ENCODE data around the gene TKT.
A peak's percentile ranks its signal among the peaks of the same experiment; 100 is the strongest.
"Not testable (repeated sequence)": the region's sequence is repeated elsewhere in the genome, so short reads cannot be mapped to it uniquely, and the experiment has no call there.

The TKT gene

GRCh38 chr3:53255775-53256703 is at the start of gene TKT:
Gene TKT, minus strand, starts transcription at chr3:53256022. Its CDS starts 80 bp downstream, at chr3:53255942.
- Histone ChIP-seq H3K36me3 (ENCODE audit: control insufficient read depth, insufficient read depth, low read length) (no peaks in the 10 kb centered on the region), H3K27me3 (ENCODE audit: control insufficient read depth, insufficient read depth, low read length) (no peaks in the 10 kb centered on the region), H3K27ac (ENCODE audit: low read depth, low read length) (peak within 1 kb of the TSS; percentile 86), H3K4me1 (ENCODE audit: control insufficient read depth, insufficient read depth, low read length) (peaks cover 7% of the 10 kb centered on the region), H3K9ac (ENCODE audit: low read length) (peak within 1 kb of the TSS; percentile 38), H3K4me3 (ENCODE audit: low read length) (peak within 1 kb of the TSS; percentile 73)

- H3K4me1 ChIP-seq (ENCODE audit: control insufficient read depth, insufficient read depth, low read length), result no peaks in the 10 kb centered on the region
- no peak overlapping the region for H3K9ac ChIP-seq (ENCODE audit: low read length)
- H3K27me3 ChIP-seq (ENCODE audit: control insufficient read depth, insufficient read depth, low read length), result no peaks in the 10 kb centered on the region
- H3K36me3 ChIP-seq (ENCODE audit: control insufficient read depth, insufficient read depth, low read length), result peaks cover 8% of the 10 kb centered on the region
- no peak overlapping the region for H3K4me3 ChIP-seq (ENCODE audit: low read length)
- H3K27ac ChIP-seq (ENCODE audit: low read depth, low read length), result no peak overlapping the region
These were observed 48.1 kb upstream of the TKT start for GRCh38 chr3:53303957-53304356.

GRCh38 chr3:53303549-53303948 is 47.7 kb upstream of the TKT start:
- H3K27ac ChIP-seq (ENCODE audit: low read depth, low read length), result no peak overlapping the region
- no peaks in the 10 kb centered on the region for H3K27me3 ChIP-seq (ENCODE audit: control insufficient read depth, insufficient read depth, low read length)
- H3K4me1 ChIP-seq (ENCODE audit: control insufficient read depth, insufficient read depth, low read length), result no peaks in the 10 kb centered on the region
- H3K4me3 ChIP-seq (ENCODE audit: low read length), result no peak overlapping the region
- peaks cover 5% of the 10 kb centered on the region for H3K36me3 ChIP-seq (ENCODE audit: control insufficient read depth, insufficient read depth, low read length)
- H3K9ac ChIP-seq (ENCODE audit: low read length), result no peak overlapping the region

GRCh38 chr3:53300826-53301225 is 45.0 kb upstream of the TKT start:
- no peak overlapping the region for H3K9ac ChIP-seq (ENCODE audit: low read length)
- peaks cover 5% of the 10 kb centered on the region for H3K36me3 ChIP-seq (ENCODE audit: control insufficient read depth, insufficient read depth, low read length)
- no peaks in the 10 kb centered on the region for H3K27me3 ChIP-seq (ENCODE audit: control insufficient read depth, insufficient read depth, low read length)
- no peak overlapping the region for H3K4me3 ChIP-seq (ENCODE audit: low read length)
- H3K4me1 ChIP-seq (ENCODE audit: control insufficient read depth, insufficient read depth, low read length), result no peaks in the 10 kb centered on the region
- no peak overlapping the region for H3K27ac ChIP-seq (ENCODE audit: low read depth, low read length)

GRCh38 chr3:53299611-53300023 is 43.8 kb upstream of the TKT start:
- H3K27me3 ChIP-seq (ENCODE audit: control insufficient read depth, insufficient read depth, low read length); H3K4me3 ChIP-seq (ENCODE audit: low read length); H3K4me1 ChIP-seq (ENCODE audit: control insufficient read depth, insufficient read depth, low read length); H3K9ac ChIP-seq (ENCODE audit: low read length); H3K36me3 ChIP-seq (ENCODE audit: control insufficient read depth, insufficient read depth, low read length): not testable (repeated sequence)
- H3K27ac ChIP-seq (ENCODE audit: low read depth, low read length), result peak overlapping the region; percentile 30

GRCh38 chr3:53295410-53295809 is 39.6 kb upstream of the TKT start:
- H3K27ac ChIP-seq (ENCODE audit: low read depth, low read length), result no peak overlapping the region
- H3K9ac ChIP-seq (ENCODE audit: low read length), result no peak overlapping the region
- no peaks in the 10 kb centered on the region for H3K4me1 ChIP-seq (ENCODE audit: control insufficient read depth, insufficient read depth, low read length)
- peaks cover 6% of the 10 kb centered on the region for H3K36me3 ChIP-seq (ENCODE audit: control insufficient read depth, insufficient read depth, low read length)
- H3K27me3 ChIP-seq (ENCODE audit: control insufficient read depth, insufficient read depth, low read length), result no peaks in the 10 kb centered on the region
- no peak overlapping the region for H3K4me3 ChIP-seq (ENCODE audit: low read length)

- Histone ChIP-seq H3K27ac (ENCODE audit: low read depth, low read length) (no peak overlapping the region), H3K9ac (ENCODE audit: low read length) (no peak overlapping the region), H3K36me3 (ENCODE audit: control insufficient read depth, insufficient read depth, low read length) (peaks cover 6% of the 10 kb centered on the region), H3K4me3 (ENCODE audit: low read length) (no peak overlapping the region), H3K27me3 (ENCODE audit: control insufficient read depth, insufficient read depth, low read length) (no peaks in the 10 kb centered on the region), H3K4me1 (ENCODE audit: control insufficient read depth, insufficient read depth, low read length) (no peaks in the 10 kb centered on the region)
These were observed 38.0 kb upstream of the TKT start for GRCh38 chr3:53293867-53294266.

GRCh38 chr3:53288214-53288613 is 32.4 kb upstream of the TKT start:
- Histone ChIP-seq H3K36me3 (ENCODE audit: control insufficient read depth, insufficient read depth, low read length) (peaks cover 15% of the 10 kb centered on the region), H3K4me1 (ENCODE audit: control insufficient read depth, insufficient read depth, low read length) (peaks cover 15% of the 10 kb centered on the region), H3K27me3 (ENCODE audit: control insufficient read depth, insufficient read depth, low read length) (no peaks in the 10 kb centered on the region), H3K27ac (ENCODE audit: low read depth, low read length) (peak overlapping the region; percentile 66), H3K4me3 (ENCODE audit: low read length) (no peak overlapping the region), H3K9ac (ENCODE audit: low read length) (no peak overlapping the region)

- Histone ChIP-seq H3K9ac (ENCODE audit: low read length) (no peak overlapping the region), H3K36me3 (ENCODE audit: control insufficient read depth, insufficient read depth, low read length) (peaks cover 13% of the 10 kb centered on the region), H3K27me3 (ENCODE audit: control insufficient read depth, insufficient read depth, low read length) (no peaks in the 10 kb centered on the region), H3K4me3 (ENCODE audit: low read length) (no peak overlapping the region), H3K4me1 (ENCODE audit: control insufficient read depth, insufficient read depth, low read length) (peaks cover 15% of the 10 kb centered on the region), H3K27ac (ENCODE audit: low read depth, low read length) (peak overlapping the region; percentile 66)
These were observed 31.4 kb upstream of the TKT start for GRCh38 chr3:53287131-53287629.

- Histone ChIP-seq H3K36me3 (ENCODE audit: control insufficient read depth, insufficient read depth, low read length) (peaks cover 12% of the 10 kb centered on the region), H3K4me1 (ENCODE audit: control insufficient read depth, insufficient read depth, low read length) (peaks cover 15% of the 10 kb centered on the region), H3K27me3 (ENCODE audit: control insufficient read depth, insufficient read depth, low read length) (no peaks in the 10 kb centered on the region), H3K4me3 (ENCODE audit: low read length) (no peak overlapping the region), H3K27ac (ENCODE audit: low read depth, low read length) (peak overlapping the region; percentile 49), H3K9ac (ENCODE audit: low read length) (no peak overlapping the region)
These were observed 30.9 kb upstream of the TKT start for GRCh38 chr3:53286727-53287126.

GRCh38 chr3:53282581-53282980 is 26.8 kb upstream of the TKT start:
- H3K4me3 ChIP-seq (ENCODE audit: low read length), result no peak overlapping the region
- peaks cover 12% of the 10 kb centered on the region for H3K36me3 ChIP-seq (ENCODE audit: control insufficient read depth, insufficient read depth, low read length)
- no peak overlapping the region for H3K27ac ChIP-seq (ENCODE audit: low read depth, low read length)
- H3K9ac ChIP-seq (ENCODE audit: low read length), result no peak overlapping the region
- H3K4me1 ChIP-seq (ENCODE audit: control insufficient read depth, insufficient read depth, low read length), result peaks cover 7% of the 10 kb centered on the region
- no peaks in the 10 kb centered on the region for H3K27me3 ChIP-seq (ENCODE audit: control insufficient read depth, insufficient read depth, low read length)

- Histone ChIP-seq H3K4me1 (ENCODE audit: control insufficient read depth, insufficient read depth, low read length) (no peaks in the 10 kb centered on the region), H3K27ac (ENCODE audit: low read depth, low read length) (no peak overlapping the region), H3K36me3 (ENCODE audit: control insufficient read depth, insufficient read depth, low read length) (no peaks in the 10 kb centered on the region), H3K9ac (ENCODE audit: low read length) (no peak overlapping the region), H3K4me3 (ENCODE audit: low read length) (no peak overlapping the region), H3K27me3 (ENCODE audit: control insufficient read depth, insufficient read depth, low read length) (no peaks in the 10 kb centered on the region)
These were observed 22.8 kb upstream of the TKT start for GRCh38 chr3:53278667-53279066.

Measured in rectal smooth muscle tissue (tissue), 1 donor.